ENCODE measurements around the gene GCN1. TPM values are rescaled to one million over a fixed set of nuclear protein-coding genes. Genes with fewer than 3 reads are reported as not detected.

Gene GCN1
- total and polyA plus RNA-seq, 10 of the 15 experiments (the other 5 are each of a cell fraction or from before 2014, with no cell fraction given) = 10.8 to 150 (median 58.3) TPM

- TF ChIP-seq NKRF (conservative IDR thresholded peaks at IDR 0.05) = no peak
- no peak for TF ChIP-seq CBFB (IDR thresholded peaks at IDR 0.05; ENCODE audit: low read depth)
- no peak for TF ChIP-seq NFIC (IDR thresholded peaks at IDR 0.05; ENCODE audit: low read depth, low read length)
These were observed 104.7 kb downstream of the GCN1 start (continued) for GRCh38 chr12:120089796-120090195.

GRCh38 chr12:120089105-120089504 is 105.4 kb downstream of the GCN1 start:
- DNase-seq (ENCODE audit: low read depth, low spot score) (no peak), ATAC-seq (no peak), FAIRE-seq (no peak)
- H3K27ac ChIP-seq (ENCODE audit: control insufficient read depth, insufficient read depth) = no peak overlapping the region
- 85% methylated on average over 8 of the region's 8 CpGs for WGBS (ENCODE audit: insufficient coverage, insufficient replicate concordance, low lambda C conversion rate, missing lambda C conversion rate)
- BruUV-seq (replicated peaks) = no TSS peak
- RAD21 ChIA-PET (ENCODE audit: unreplicated experiment) = interaction anchor here (0.9 to 2.7 kb wide), 2 partner anchors 29 to 43 kb away, joined by 3 to 37 read pairs; partner anchors contain the start of gene RAB35
- intact Hi-C loops (cut with micrococcal nuclease; ENCODE audit: unreplicated experiment) = loop anchor here (10.0 kb wide), 2 partner anchors 74 to 154 kb away; no protein-coding TSS in a partner anchor
- no peaks in the 10 kb centered on the region for H3K79me2 ChIP-seq (ENCODE audit: control insufficient read depth, insufficient read depth, low read length)
- no peak overlapping the region for H2AFZ ChIP-seq (ENCODE audit: control insufficient read depth, low read depth, low read length)
- CTCF ChIA-PET = no interaction called here
- peaks cover 12% of the 10 kb centered on the region for H3K4me1 ChIP-seq (ENCODE audit: control insufficient read depth, insufficient read depth, low read length)
- in situ Hi-C loops (cut with MboI) = no loop called here
- peaks cover 0 to 11% of the 10 kb centered on the region in 2 experiments; a peak in 3 of 4 replicates for H3K36me3 ChIP-seq (ENCODE audit: control insufficient read depth in 2 of 2, insufficient read depth in 2 of 2, low read length in 1 of 2)
- no peaks in the 10 kb centered on the region for H3K9me3 ChIP-seq (replicated peaks; ENCODE audit: control insufficient read depth, insufficient read depth, low read length)
- POLR2A ChIA-PET = interaction anchor here (0.6 to 3.1 kb wide), 3 partner anchors 44 to 402 kb away, joined by 4 to 7 read pairs (median 6); partner anchors contain the start of gene BICDL1
- no peak overlapping the region for H3K4me3 ChIP-seq
- SMC1A ChIA-PET (ENCODE audit: uncharacterized antibody, unreplicated experiment) = interaction anchor here (1.0 kb wide), 1 partner anchor 16 kb away, joined by 3 read pairs; no protein-coding TSS in a partner anchor
- no peaks in the 10 kb centered on the region for H3K27me3 ChIP-seq (replicated peaks in 1 of 2; ENCODE audit: control insufficient read depth in 2 of 2, insufficient read depth in 2 of 2, low read length in 1 of 2)
- no peak overlapping the region for H3K9ac ChIP-seq (ENCODE audit: control insufficient read depth, insufficient read depth, low read length)
- no peaks in the 10 kb centered on the region; the same call in 1 of the 2 replicates for H4K20me1 ChIP-seq (ENCODE audit: control insufficient read depth, insufficient read depth)
- no peak overlapping the region for H3K4me2 ChIP-seq (ENCODE audit: control insufficient read depth, insufficient read depth)
- TF ChIP-seq RAD51 (IDR thresholded peaks at IDR 0.05) = no peak
- no peak for TF ChIP-seq SMARCA5 (IDR thresholded peaks at IDR 0.05)
- TF ChIP-seq CEBPB (IDR thresholded peaks at IDR 0.05; ENCODE audit: borderline replicate concordance in 1 of 2, low read depth in 2 of 2, low read length in 2 of 2) = no peak
- TF ChIP-seq BMI1 (IDR thresholded peaks at IDR 0.05; ENCODE audit: borderline replicate concordance) = no peak
- no peak for TF ChIP-seq IRF3 (IDR thresholded peaks at IDR 0.05)
- TF ChIP-seq IRF5 (IDR thresholded peaks at IDR 0.05; ENCODE audit: borderline replicate concordance) = no peak
- no peak for TF ChIP-seq RFX5 (IDR thresholded peaks at IDR 0.05; ENCODE audit: low read depth, low read length)
- TF ChIP-seq MLLT1 (IDR thresholded peaks at IDR 0.05) = no peak
- TF ChIP-seq ZSCAN29 (IDR thresholded peaks at IDR 0.05) = no peak
- TF ChIP-seq BACH1 (IDR thresholded peaks at IDR 0.05; ENCODE audit: borderline replicate concordance) = no peak
- TF ChIP-seq LARP7 (IDR thresholded peaks at IDR 0.05) = no peak
- TF ChIP-seq CTCF (IDR thresholded peaks at IDR 0.05 in 2 of 3, conservative IDR thresholded peaks at IDR 0.05 in 1 of 3; ENCODE audit: control insufficient read depth in 2 of 3, extremely low read depth in 1 of 3, insufficient read depth in 1 of 3, low read depth in 3 of 3, low read length in 3 of 3) = no peak
